Activated CD8-positive, alpha-beta memory T cell treated with anti-CD3 and anti-CD28 coated beads for 48 hours (primary cell): ENCODE measurements around the gene MRPL21.
"Not testable (repeated sequence)": the region's sequence is repeated elsewhere in the genome, so short reads cannot be mapped to it uniquely, and the experiment has no call there.

Experiments
- DNase-seq, 3 experiments: peaks; one replicate each; pipeline ENCODE4 v3.0.0-alpha.2; 2020; ENCODE audit warnings: low read depth in 2 of 3, low spot score in 2 of 3

Gene MRPL21

DNA sequence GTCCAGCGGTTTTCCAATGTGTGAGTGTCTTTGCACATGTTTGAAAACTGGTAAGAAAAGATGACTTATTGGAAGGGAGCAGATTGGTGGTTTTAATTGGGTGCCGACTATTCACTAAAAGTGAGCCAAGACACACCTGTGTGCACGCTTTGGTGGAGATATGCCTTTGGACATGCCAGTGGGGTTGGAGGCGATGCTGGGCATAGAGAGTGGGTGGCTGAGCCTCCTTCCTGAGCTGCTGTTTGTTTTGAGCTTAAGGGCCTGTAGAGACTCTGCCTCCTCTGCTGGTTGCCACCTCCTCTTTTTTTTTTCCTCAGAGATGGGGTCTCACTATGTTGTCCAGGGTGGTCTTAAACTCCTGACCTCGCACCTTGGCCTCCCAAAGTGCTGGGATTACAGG is 9.6 kb upstream of the MRPL21 start:
- no peak for DNase-seq

DNA sequence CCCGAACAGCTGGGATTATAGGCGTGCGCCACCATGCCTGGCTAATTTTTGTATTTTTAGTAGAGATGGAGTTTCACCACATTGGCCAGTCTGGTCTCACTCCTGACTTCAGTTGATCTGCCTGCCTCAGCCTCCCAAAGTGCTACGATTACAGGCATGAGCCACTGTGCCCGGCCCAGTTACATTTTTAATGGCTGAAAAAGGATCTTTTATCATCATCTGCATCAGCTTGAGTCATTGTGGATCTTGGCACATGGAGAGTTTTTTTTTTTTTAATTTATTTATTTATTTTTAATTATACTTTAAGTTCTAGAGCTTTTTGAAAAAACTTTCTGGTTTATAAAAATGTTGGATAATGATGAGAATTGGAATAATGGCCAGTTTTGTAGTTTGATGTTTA is 8.6 kb upstream of the MRPL21 start:
- no peak for DNase-seq

DNA sequence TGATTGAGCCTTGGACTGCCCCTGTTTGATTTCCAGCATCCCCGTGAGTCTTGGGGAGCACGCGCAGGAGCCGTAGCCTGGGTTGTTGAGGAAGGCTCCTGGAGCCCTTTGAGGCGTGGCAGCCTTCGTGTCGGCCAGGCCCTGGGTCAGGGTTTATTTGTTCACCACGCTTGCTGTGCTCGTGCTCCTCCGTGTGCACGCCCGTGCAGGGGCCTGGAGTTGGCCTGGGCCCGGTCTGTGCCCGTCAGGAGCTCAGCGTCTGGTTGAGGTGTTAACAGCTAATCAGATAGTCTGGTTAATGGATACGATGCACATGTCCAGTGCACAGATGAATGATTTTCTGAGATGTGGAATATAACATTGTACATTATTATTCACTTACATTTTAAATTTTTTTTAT is 8.1 kb upstream of the MRPL21 start:
- DNase-seq, result no peak

DNA sequence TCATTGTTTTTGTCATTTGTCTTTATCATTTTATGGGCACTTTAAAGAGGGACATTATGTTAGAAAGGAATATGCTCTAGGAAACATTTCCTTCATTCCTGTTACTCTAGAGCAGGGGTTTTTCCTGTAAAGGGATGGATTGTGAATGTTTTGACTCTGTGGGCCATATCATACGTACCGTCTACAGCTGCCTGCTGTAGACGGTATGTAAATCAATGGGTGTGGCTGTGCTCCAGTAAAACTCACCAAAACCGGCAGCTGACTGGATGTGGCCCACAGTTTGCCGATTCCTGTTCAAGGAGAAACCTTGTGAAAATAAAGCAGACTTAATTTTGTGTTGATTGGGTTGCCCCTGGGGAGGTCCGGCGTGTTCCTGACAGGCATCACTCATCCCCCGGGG is 7.3 kb upstream of the MRPL21 start:
- DNase-seq, result no peak

DNA sequence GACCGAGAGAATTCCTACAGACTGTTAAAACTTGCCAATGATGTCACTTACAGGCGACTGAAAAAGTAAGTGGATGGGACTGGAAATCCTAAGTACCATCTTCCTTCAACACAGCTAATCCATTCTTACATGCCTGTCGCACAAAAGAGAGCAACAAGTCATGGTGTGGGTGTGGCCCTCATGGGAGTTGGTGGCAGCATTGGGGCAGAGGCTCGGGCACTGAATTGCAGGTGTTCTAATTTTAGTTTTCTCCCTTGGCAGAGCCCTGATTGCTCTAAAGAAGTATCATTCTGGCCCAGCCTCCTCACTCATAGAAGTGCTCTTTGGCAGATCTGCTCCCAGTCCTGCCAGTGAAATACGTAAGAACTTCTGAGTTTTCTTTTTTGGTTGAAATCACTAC is 4.6 kb upstream of the MRPL21 start:
- DNase-seq, result no peak

DNA sequence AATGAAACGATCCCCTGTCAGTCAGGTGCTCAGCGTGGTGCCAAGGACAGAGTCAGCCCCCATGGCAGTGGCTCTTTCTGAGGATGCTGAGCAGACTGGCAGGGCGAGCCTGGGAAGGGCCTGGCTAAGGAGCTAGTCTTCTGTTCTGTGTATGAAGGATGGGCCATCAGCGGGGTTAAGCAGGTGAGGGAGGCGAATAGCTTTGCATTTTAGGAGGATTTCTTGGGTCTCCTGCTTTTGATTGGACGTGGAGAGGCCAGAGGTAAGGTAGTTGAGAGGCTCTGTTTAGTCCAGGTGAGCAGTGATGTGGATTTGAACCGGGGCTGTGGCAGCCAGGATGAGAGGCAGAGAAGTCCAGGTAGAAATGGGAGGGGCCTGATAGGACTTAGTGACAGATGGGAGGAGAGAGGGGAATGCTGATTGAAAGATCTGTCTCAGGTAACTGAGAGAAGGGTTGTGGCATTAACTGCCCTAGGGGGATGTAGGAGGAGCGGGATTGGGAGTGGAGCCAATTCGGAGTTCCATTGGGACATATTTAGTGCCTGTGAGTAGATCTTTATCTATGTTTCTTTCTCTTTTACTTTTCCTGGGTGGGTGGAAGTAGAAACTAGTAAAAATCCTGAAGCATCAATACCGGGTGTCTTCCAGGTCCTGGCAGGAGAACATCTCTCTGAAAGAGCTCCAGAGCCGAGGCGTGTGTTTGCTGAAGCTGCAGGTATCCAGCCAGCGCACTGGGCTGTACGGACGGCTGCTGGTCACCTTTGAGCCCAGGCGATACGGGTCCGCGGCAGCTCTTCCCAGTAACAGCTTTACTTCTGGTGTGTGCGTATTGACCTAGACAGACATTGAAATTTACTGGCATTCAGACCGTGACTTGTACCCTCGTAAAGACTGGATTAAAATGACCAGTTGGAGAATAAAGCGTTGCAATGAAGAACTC is 2.1 kb upstream of the MRPL21 start:
- DNase-seq, result no peak

DNA sequence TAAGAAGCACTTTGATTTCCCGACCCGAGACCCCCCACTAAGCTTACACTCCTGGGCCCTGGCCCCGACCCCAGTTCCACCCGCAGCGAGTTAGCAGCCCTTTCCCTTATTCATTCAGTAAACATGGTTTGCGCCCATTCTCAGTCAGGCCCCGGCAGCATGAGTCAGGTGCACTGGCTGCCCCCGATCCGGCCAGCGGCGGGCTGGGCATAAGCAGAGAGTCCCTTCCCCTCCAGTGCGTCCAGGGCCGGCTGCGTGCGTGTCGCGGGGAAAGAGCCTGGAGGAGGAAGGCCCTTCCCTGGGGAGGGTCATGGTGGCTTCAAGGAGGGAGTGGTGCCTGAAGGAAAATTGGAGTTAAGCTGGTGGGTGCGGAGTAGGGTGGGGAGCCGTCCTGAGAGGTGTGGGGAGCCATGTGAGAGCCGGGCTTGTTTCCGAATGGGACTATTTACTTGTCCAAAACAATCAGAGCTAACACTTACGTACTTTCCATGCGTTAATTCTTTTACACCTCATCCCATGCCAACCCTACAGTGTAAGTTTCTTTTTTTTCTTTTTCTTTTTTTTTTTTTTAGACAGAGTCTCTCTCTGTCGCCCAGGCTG is 716 bp upstream of the MRPL21 start:
- peak in 1 of 3 experiments; percentile 4 for DNase-seq

DNA sequence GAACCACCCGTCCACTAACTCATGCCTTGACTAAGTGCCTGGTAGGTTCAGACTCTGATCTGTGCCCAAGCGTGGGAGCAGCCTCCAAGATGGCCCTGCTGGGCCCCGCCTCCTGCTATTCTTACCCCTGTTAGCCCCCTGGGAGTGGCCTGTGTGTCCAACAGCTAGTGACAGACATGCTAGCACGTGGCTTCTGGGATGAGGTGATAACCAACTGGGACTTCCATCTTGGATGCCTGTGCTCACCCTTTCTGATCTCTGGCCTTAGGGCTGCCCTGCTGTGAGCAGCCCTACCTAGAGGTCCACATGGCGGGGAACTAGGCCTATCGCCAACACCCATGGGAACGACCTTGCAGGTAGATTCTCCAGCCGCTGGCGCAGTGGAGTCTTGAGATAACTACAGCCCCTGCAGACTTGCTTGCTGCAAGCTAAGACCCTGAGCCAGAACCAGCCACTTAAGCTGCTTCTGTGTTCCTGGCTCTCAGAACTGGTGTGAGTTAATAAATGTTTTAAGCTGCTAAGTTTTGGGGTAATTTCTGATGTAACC is 2.7 kb downstream of the MRPL21 start:
- DNase-seq, result no peak

DNA sequence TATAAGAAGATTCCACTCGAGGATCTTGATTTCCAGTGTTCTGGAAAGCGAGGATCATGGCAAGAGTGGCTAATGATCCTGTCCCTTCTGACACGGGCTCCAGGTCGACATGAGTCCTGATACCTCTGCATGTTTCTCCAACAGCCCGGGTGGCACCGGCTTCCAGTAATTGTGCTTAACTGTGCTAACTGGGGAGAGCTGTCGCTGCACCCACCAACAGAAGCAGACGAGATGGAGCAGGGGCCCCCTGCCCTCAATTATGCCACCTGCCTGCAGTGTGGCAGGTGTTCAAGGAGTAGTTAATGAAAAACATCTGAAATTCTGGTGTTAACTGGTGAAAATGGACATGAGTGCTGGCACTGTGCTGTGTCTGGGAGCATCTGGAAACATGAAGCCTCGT is 6.2 kb downstream of the MRPL21 start:
- no peak for DNase-seq

DNA sequence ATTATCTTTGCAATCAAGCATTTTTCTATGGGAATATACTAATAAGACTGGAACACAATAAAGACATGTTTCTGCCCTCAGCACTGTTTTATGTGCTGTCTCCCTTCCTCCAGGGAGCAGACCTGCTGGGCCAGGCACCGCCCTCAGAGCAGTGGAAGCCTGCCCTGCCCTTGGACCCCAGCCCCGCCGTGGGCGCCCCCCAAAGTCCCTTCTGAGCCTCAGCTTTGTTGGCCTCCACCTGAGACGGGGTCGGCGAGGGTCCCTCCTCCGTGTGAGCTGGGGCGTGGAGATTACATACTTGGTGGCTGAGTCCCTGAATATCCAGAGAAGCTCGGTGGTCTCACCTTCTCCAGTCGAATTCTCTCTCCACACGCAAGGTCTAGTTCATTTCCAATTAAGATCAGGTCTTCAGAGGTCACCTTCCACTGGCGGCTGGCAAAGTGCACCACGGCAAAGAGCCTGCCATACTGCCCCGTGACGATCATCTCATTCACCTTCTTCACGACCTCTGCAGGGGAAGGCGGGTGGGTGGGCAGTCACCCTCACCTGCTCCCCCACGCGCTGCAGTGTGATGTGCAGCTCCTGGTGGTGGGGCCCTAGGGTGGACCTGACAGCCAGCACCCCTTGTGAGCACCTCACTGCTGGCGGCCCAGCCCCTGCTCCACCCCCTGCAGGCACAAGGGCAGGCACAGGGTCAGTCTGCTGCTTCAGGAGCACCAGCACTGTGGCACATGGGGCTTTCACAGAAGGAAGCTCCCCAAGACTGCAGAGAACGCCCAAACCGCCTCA is 7.3 kb downstream of the MRPL21 start:
- DNase-seq, result no peak

DNA sequence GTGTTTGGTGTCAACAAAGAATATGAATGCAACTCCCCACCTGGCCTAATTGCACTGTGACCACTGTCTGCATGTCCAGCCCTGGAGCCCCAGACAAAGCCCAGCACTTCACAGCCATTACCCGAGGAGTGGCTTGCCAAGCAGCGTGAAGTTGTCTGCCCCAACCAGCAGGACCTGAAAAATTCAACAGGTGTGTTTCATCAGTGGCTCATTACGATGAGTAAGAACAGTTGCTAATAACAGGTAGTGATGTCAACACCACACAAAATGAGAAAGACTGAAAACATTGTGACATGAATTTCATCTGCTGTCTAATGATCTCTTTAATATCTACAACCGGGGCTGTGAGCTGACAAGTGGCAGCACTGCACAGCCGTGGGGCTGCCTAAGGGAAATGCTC is 10.3 kb downstream of the MRPL21 start:
- DNase-seq, result no peak

DNA sequence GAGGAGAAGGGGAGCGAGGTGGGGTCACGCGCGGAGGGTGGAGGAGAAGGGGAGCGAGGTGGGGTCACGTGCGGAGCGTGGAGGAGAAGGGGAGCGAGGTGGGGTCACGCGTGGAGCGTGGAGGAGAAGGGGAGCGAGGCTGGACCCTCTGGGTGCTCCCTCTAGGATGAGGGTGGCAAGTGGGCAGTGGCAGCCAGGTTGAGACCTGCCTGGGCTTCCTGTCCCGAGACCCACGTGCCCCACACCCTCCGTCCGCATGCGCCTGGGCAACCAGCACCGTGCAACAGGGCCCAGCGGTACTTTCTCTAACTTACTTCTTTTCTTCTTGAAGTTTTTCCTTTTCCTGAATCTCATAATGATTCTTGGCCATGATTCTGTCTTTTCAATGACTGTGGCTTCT is 11.1 kb downstream of the MRPL21 start:
- no peak for DNase-seq

DNA sequence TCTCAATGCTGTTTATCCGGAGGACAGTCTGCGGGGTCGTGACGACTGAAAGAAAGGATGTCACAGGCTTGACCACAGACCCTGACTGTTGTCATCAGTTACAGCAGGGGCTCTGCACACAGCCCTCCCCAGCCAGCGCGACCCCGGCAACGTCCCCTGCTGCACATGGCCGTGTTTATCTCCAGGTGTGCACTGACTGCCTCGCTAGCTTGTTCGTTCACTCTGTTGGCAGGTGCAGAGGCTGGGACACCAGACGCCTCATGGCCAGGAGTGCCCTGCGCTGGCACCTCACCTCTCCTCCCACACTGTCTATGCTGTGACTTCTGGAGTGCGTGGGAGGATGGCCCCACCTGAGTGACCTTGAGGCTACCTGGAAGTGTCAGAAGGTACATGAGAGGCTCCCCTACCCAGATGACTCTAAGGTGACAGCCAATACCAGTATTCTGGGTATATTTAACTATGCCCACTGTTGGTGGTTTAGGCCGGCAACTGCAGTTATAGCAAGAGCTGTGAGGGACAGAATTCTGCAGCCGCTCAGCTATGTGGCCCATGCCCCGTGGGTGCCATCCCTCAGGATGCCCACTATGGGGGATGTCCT is 12.2 kb downstream of the MRPL21 start:
- DNase-seq, result no peak

DNA sequence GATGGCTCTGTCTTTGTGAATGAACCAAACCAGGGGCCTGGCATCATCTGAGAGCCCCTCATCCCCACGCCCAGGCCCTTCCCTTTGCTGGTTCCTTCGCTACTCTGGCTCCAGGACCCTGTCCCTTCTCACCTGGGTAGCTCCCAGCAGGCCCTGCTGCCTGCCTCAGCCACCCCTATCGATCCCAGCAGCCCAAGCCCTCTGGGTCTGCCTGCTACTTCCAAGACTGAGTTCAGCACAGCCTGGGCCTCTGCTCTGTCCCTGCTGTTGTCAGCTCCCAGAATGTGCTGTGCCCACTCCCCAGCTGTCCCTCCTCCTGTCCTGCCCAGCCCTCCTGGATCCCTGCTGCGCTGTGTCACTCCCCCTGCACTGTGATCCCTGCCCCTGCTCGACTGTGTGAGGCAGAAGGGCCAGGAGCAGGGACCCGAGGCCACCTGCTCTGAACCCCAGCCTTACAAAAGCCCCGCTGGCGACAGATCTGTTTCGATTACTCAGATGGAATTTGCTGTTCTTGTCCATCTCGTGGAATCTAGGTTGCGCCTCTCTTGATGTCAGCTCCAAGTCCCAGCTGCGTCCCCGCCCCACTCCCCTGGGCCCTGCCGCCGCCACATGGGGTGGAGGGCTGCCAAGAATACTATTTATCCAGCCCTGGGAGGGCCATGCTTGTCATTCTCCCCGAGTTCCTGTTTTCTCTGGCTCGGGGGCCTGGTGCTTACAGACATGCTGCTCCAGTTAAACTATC is 13.0 kb downstream of the MRPL21 start:
- DNase-seq, result no peak

DNA sequence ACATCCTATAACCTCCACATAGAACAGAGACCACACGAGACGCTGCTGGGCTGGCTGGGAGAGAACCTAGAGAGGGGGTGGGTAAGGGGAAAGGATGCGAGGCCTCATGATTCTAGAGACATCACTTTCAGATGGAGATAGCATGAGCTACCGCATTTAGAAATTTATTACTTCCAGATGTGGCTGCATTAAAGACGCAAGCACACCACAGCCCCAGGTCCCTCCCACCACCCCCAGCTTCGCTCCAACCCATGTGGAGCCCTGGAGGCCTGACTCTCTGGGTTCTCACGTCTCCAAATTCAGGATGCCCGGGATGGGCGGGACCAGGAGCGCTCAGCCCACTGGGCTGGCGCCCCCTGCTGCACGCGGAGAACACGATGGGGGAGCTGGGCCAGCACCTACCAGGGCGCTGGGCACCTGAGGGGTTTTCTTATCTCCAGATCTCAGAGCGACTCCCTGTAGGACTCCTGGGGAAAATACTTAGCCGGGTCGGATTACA is 13.6 kb downstream of the MRPL21 start:
- no peak for DNase-seq

DNA sequence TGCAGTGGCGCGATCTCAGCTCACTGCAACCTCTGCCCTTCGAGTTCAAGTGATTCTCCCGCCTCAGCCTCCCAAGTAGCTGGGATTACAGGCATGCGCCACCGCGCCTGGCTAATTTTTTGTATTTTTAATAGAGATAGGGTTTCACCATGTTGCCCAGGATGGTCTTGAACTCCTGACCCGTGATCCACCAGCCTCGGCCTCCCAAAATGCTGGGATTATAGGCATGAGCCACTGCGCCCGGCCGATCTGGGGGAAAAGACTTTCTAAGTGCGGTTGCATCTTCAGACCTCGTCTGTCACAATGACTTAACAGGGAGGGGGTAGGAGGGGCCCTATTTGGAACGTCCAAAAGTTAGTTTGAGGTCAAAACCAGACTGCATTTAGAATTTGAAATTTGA is 18.8 kb downstream of the MRPL21 start:
- DNase-seq, result not testable (repeated sequence)

DNA sequence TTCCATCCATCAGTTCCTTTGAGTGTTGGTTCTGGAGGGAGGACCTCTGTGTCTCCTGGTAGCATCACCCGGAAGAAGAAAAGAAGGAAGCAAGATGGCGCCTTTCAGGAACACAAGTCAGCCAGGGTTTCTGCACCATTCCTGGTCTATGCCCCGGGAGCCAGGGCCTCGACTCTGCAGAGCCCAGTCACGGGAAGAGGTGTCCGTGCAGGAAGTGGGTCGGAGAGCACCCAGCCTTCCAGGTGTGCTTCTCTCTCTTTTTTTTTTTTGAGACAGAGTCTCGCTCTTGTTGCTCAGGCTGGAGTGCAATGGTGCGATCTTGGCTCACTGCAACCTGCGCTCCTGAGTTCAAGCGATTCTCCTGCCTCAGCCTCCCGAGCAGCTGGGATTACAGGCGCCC is 21.2 kb downstream of the MRPL21 start:
- DNase-seq, result no peak

DNA sequence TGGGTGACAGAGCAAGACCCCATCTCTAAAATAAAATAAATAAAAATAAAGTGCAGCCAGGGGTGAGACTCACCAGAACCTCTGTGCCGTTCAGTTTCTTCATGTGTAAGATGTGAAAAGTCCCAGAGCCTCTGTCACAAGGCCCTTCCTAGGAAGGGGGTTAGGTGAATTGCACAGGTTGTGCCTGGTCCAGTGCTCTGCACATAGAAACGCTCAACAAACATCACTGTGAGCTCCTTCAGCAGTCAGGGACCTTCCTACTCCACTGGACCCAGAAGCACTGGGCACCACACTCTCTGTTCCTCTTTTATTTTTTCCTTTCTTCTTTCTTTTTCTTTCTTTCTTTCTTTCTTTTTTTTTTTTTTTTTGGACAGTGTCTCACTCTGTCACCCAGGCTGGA is 22.3 kb downstream of the MRPL21 start:
- DNase-seq, result no peak

DNA sequence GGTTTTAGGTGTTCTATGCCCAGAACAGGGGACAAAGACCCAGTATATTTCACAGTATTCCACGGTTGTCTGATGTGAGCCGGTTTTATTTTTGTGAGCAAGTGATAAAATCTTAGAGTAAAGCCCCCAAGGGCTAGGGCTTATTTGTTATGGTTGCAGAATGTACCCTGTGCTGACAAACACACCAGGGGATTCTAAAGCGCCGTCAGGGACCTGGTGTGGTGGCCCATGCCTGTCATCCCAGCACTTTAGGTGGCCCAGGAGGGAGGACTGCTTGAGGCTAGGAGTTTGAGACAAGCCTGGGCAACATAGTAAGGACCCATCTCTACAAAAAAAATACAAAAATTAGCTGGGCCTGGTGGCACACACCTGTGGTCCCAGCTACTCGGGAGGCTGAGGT is 22.8 kb downstream of the MRPL21 start:
- DNase-seq, result no peak

DNA sequence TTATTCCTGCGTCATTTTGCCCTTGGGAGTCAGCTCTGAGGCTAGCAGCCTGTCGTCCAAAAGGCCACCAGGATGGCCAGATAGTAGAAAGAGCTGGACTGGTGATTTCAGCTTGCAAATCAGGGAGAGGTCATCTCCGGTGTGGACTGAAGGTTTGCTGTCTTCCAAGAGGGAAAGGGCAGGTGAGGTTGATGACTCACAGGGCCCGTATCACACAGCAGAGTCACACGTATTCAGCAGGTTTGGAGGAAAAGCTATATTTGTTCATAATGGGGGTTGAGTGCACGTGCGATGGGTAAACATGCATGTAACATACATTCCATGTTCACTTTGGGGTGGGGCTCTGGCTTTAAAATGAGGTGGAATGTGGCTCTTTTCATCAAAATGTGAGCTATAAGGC is 25.6 kb downstream of the MRPL21 start:
- no peak for DNase-seq
